ENCODE data around the gene ZNF593OS.

ZNF593OS gene

DNA sequence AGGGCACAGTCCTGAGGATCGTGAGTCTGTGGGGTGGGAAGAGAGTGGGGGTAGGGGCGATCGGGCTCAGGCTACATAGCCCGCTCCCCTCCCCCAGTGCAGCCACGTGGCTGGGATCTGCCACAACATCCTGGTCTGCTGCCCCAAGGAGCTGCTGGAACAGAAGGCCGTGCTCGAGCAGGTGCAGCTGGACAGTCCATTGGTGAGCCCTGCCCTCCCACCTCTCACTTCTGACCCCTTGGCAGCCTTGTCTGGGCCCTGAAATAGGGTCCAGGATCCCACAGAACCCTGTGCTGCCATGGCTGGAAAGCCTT is 10.7 kb upstream of the ZNF593OS start:
- DNase-seq = no peak

DNA sequence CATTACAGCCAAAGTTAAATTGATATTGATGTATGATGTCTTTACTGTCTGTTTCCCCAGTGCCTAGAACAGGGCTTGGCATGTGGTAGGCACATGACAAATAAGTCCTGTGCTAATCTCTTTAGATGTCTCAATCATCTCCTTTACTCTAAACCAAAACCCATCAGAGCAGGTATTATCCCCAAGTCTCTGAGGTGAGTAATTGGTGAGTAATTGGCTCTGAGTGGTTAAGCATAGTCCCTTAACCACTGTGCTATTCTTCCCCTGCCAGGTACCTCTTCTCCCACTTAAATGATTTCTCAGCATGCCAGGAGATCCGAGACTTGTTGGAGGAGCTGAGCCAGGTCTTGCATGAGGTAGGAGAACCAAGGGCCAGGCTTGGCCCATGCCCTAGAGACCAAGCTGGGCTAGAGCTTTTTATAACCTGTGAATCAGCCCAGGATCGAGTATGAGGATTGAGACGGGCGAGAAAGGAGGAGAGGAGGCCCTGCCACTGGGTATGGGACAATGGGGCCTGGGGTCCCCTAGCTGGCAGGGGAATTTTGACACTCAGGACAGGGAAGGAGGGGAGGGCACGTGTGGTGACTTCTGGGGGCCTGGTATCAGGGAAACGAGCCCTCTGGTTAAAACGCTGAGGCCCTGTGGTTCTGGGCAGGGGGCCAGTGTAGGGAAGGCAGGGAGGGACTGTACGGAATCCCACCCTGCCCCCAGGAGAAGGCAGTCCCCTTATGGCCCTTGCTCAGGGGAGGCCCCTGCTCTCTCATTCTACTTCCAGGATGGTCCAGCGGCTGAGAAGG is 10.2 kb upstream of the ZNF593OS start:
- no peak for DNase-seq

DNA sequence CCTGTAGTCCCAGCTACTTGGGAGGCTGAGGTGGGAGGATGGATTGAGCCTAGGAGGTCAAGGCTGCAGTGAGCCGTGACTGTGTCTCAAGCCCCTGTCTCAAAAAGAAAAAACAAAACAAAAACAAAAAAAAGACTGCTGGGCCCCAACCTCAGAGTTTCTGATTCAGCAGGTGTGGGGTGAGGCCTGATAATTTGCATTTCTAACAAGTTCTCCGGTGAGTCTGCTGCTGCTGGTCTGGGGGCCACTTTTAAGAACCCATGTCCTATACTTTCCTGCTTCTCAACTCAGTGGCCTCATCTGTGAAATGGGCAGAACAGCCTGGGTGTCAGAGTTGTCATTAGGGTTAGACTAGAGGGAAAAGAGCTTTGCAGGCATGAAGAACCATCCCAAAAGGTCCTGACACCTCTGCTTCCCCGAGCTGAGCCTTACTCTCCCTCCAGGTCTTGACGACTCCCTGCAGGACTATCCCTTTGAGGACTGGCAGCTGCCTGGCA is 8.4 kb upstream of the ZNF593OS start:
- no peak for DNase-seq

DNA sequence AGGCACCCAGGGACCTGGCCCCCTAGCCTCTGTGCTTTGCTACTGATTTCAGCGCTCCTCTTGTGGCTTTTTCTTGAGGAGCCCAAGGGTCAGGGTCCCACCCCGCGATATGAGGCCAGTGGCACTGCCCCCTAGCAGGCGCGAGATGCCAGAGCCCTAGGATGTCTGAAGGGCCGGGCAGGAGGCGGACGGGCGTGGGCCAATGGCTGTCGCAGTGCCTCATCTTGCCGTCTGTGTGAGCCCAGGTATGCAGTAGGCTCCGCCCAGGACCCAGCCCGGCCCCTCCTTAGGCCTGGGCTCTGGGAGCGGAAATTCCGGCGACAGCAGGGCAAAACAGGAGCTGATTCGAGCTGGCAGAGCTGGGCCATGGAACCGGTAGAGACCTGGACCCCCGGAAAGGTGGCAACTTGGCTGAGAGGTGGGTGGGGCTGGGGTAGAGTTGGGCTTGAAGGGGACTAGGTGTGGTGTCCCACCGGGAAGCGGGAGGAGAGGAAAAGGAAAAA is 5.6 kb upstream of the ZNF593OS start, which contains the start of gene CNKSR1:
CNKSR1 (plus strand) TSS at position 310 of the 503 bp plus-strand sequence; CDS start at position 367, 57 bp downstream.
- peak in 1 of 2 experiments; percentile 34 for DNase-seq

DNA sequence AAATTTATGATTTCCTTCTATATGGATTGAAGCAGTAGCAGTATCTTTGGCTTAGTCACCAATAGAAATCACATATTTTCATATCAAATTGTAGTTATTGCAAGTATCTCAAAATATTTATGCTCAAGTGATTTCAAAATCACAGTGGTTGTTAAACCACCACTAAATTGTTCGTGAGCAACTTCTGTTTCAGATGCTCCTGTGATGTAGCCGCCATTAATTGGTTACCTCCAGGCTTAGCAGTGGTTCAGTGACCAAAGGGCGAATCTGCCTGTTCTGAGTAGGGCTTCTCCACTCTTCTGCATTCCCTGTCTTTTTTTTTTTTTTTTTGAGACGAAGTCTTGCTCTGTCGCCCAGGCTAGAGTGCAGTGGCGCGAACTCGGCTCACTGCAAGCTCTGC is 3.7 kb upstream of the ZNF593OS start:
- DNase-seq = no peak

DNA sequence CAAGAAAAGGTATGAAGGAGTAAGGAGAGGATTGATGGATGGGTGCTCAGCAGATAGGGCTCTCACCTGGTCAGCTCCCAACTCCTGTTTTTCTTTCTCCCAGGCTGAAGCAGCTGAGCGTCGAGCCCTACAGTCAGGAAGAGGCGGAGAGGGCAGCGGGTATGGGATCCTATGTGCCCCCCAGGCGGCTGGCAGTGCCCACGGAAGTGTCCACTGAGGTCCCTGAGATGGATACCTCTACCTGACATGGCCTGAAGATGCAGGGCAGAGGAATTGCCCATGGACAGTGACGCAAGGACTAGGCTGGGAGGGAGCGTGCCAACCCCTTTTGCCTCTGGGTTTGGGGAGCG is 1.2 kb downstream of the ZNF593OS start:
- DNase-seq = no peak

DNA sequence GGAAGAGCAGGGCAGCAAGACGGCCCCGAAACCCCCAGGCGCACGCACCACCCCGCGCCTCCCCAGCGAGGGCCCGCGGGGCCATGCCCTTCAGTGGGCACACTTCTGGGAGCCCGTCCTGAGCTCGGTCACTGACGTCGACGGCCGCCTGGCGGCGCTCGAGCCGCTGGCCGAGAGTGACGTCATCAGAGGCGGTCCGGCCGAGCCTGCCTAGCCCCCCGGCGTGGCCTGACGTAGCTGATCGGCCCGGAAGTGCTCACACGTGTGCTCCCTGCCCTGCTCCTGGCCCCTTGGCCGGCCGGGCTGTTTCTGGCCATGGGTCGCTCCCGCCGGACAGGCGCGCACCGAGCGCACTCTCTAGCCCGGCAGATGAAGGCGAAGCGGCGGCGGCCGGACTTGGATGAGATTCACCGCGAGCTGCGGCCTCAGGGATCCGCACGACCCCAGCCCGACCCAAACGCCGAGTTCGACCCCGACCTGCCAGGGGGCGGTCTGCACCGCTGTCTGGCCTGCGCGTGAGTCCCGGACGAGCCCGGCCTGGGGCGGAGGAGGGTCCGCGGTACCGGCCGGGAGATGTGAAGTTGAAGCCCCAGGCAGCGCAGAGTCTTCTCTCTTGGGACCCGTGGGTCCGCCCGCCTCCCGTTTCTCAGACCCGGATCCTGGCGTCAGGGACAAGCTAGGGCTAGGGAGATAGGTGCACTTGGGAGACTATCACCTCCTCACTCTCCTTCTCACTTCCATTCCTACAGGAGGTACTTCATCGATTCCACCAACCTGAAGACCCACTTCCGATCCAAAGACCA is 1.8 kb downstream of the ZNF593OS start, which contains the start of gene ZNF593:
ZNF593 (plus strand) TSS at position 240 of the 803 bp plus-strand sequence; CDS start at position 316, 76 bp downstream.
- peak; percentile 71 to 86 for DNase-seq

DNA sequence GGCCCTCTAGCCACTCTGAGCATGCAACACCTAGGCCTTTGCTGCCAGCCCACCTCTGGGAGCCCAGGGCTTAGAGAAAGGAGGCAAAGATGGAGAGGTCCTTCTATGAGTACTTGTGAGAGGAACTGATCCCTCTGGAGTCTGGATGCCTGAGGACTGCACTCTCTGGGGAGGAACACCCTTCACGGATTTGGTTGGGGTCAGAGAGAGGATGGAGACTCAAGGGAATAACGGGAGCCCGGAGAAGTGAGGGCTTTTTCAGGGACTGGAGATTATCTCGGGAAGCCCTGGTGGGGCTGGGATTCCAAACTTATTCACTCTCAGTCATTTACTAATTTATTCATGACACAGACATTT is 2.5 kb downstream of the ZNF593OS start:
- DNase-seq = no peak

DNA sequence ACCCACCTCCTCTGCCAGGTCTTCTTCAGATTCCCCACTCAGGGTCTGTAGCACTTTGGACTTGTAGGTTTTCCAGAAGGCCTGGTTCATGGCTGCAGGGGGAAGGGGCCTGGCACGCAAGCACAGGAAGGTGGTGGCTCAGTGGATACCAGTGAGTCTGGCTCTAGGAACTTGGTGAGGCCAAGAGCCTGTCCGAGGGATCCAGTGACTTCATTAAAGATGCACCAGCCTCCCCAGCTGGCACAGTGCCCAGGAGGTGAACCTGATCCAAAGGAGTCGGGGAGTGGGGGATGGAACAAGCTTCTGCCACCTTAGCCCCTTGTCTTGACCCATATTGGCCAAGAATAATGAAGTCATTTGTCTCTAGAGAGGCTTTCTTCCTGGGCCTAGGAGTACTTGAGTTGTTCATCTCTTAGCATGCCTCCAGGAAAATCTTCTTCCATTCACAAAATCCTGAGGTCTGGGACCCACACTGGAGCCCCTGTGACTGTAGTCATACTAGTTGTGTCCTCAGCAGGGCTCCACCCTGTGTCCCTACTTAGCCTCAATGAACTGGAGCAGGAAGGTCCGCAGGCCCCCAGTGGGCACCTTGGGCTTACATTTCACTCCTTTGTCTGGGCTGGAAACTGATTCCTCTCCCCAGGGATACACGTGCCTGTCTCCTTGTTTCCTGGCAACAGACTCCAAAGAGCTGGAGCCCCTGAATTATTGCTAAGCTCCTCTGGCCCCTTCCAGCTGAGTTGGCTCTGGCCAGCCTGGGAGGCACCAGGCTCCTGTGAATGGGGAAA is 3.0 kb downstream of the ZNF593OS start, which contains the start of gene C1orf232:
C1orf232 (minus strand) TSS at position 554 of the 788 bp plus-strand sequence; CDS start at position 90, 464 bp downstream.
- DNase-seq = peak in 1 of 2 experiments; percentile 12

DNA sequence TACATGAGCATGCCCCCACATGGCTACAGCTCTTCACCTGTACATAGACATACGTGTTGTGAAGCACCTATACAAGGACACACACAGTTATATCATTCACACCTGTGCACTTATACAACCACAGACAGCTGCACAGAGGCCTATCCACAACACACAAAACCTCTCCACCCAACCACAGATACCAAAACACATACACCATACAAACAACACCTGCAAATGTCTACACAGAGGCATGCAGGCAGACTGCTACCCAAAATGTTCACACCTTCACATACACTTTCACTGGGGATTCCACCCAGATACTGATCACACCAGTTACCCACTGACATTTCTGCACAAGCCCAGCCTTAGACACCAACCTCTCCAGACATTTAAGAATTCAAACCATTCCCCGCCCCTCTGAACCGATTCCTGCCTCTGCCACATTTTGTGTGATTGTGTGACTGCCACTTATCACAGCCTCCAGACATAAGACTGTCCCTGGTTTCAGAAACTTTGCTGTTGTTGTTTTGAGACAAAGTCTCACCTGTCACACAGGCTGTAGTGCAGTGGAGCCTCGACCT is 4.8 kb downstream of the ZNF593OS start:
- DNase-seq = no peak

DNA sequence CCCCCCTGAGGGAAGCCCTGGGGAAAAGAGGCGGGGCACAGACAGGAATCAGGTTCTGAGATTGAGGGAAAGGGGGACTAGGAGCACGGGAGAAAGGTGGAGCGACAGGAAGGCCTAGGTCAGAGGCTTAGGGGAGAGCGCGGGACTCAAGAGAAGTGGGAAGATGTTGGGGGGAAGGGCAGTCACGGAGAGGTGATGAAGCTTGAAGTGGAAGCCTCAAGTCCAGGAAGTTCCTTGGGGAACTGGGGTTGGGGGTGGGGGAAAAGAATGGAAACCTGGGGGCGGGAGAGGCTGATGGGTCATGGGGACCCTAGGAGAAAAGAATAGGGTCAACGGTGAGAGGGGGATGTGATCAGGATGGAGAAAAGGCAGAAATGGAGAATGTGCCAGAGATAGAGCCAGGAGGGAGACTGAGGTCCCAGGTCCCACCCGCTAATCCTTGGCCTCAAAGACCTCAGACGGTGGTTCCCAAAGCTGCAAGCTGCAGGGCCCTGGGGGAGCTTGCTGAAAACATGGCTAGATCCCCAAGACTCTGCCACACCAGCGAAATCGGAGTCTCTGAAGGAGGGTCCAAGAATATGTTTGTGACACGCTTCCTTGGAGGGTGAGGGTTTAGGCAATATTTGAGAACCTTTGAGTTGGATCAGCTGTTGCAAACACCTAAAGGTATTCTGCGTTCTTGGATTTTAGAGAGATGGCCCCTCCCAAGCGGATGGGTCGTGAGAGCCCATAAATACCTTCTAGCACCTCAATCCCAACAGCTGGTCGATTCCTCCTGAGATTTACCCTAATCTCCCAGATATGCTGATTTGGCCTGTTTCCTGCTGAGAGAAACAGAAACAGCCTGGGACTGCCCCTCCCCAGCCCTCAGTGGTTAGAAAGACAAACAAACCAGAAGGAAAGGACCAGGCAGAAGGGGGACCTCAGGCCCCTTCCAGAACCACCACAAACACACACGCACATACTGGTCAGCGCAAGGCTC is 6.5 kb downstream of the ZNF593OS start:
- no peak for DNase-seq

DNA sequence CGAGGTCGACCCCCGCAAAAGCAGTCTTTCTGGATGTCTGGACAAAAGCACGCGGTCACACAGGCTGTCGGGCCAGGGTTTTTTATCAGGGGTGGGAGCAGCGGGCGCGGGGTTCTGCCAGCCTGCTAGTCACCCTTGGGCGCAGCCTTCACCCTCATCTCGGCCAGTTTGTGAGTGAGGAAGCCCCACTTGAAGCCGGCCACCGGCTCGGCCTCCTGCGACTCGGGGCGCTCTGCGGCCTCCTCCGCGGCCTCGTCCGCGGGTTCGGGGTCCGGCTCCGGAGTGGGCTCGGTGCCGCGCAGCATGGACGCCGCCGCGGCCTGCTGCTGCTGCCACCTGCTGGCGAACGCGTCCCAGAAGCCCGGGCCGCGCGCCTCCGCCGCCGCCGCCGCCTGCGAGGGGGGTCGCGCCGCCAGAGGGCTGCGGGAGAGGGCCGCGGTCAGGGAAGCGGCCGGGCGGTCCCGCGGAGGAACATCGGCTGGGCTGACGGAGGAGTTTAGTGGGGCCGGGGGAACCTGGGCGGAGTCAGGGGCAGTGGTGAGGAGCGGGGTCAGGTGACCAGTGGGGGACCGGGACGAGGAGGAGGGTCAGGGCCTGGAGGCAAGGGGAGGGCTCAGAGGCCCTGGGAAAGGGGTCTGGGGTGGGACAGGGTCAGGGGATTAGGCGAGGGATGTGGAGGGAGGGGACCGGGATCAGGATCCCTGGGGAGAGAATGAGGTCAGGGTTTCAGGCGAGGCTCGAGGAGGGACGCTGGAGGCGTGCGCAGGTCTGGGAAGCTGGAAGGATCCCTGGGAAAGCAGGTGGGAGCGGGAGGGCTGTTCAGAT is 7.4 kb downstream of the ZNF593OS start:
- DNase-seq = peak in 1 of 2 experiments; percentile 22

DNA sequence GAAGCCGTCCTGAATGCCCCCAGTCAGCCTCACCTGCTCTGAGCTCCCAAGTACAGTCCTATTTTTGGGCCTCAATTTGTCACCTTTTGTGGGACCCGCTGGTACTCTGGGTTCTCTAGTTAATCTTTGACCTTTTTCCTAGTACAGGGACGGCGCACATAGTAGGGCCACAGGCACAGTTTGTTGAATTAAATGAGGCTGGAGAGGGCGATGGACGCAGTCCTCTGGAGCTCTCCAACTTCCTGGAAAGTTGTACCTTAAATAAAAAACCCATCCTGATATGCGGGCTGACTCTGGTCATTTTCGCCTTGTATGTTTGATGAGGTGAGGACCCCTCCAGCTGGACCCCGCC is 8.0 kb downstream of the ZNF593OS start:
- no peak for DNase-seq

DNA sequence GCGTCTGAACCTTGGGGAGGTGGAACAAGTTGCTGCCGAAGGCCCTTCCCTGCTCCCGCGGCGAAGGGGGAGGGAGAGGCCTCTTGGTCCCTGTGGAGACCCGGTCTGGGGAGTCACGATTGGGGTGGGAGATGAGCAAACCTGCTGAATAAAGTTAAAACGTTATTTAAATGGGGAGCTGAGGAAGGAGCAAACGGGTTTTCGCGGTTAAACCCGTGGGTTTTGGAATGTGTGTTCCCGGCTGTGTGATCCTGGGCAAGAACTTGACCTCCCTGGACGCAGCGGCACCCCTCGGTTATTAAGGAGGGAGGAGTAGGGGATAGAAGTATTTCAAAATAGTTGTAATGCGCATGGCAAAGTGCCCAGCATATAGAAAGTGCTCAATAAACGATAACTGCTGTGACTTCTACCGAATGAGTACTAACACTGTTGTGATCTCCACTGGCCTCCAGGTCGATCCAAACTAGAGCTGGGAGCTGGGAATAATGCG is 9.4 kb downstream of the ZNF593OS start:
- DNase-seq = no peak

DNA sequence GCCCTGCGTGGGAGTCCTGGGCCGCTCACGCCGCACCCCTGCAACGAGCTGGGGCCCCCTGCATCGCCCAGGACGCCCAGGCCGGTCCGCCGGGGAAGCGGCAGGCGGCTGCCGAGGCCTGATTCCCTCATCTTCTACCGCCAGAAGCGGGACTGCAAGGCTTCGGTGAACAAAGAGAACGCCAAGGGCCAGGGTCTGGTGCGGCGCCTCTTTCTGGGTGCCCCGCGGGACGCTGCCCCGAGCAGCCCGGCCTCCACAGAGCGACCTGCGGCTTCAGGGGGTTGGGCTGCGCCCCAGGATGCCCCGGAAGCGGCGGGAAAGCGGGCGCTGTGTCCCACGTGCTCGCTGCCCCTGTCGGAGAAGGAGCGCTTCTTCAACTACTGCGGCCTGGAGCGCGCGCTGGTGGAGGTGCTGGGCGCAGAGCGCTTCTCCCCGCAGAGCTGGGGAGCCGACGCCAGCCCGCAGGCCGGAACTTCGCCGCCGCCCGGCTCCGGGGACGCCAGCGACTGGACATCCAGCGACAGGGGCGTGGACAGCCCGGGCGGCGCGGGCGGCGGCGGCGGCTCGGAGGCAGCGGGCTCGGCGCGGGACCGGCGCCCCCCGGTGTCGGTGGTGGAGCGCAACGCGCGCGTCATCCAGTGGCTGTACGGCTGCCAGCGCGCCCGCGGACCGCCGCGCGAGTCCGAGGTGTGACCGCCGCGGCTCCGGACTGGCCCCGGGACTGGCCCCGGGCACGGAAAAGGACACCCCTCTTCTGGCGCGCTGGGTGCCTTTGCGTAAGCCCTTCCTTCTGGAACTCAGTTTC is 10.0 kb downstream of the ZNF593OS start:
- DNase-seq = no peak

DNA sequence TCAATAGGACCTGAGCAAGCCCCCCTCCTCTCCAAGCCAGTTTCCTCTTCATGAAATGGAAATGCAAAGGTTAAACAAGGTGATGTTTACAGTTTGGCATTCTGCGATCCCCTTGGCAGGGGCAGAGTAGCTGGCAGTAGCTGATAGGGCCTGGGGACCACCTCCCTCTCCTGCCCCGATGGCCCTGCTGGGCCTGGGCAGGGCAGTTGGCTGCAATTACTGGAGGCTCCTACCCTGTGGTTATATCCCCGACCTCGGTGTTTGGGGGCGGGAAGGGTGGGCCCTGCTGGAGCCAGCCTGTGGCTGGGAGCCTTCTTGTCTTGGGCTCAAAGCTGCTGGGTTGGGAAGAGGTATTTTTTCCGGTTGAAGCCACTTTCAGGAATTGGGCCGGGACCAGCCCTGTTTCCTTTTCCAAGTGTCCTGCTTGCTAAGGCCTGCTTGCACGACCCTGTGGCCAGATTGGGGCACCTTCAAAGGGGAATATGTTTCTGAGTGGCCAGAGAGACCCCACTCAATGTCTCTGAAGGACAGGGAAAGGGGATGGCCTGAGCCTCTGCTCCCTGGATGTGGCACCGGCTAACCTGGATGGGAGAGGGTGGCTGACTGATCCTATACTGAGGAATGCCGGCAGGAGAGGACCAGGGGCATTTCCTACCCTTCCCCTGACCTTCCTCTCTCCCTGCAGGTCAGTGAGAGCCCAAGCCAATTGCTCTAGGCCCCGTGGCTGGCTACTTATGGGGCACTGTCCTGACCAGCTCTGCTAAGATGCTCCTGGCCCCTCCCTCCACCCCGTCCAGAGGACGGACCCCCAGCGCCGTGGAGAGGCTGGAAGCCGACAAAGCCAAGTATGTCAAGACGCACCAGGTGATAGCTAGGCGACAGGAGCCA is 10.9 kb downstream of the ZNF593OS start:
- no peak for DNase-seq

DNA sequence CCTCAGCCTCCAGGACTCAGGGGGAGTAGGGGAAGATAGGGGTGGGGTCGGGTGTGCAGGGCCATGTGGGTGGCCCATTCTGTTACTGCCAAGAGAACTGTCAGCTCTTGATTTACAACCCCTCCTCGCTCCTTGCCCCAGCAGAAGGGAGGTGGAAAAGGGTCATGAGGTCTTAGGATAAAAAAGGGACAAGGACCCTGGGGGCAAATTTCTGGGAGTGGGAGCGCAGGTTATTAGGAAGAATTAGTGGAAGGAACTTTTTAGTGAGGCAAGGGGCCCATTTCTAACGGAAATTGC is 11.9 kb downstream of the ZNF593OS start:
- no peak for DNase-seq
